Tibial artery (tissue), 4 donors: Measurements from ENCODE around the gene NOX3.
"Not testable (repeated sequence)": the region's sequence is repeated elsewhere in the genome, so short reads cannot be mapped to it uniquely, and the experiment has no call there.

Experiments
- DNase-seq, 2 donors: peaks; one replicate each; pipeline ENCODE4 v3.0.0-alpha.2; 2019
- H3K27ac ChIP-seq, 2 donors: fragments of 200-600 bp; sonication (generic) in 1 of 2; 1 replicate in 1 of 2; 2 replicates in 1 of 2; pipeline ENCODE4 v1.5.1; 2018 to 2019; ENCODE audit warnings: mild to moderate bottlenecking in 1 of 2
- H3K27me3 ChIP-seq, 2 donors: fragments of 200-600 bp; sonication (generic) in 1 of 2; one replicate each; pipeline versions ENCODE4 v1.5.1 to v1.6.0; 2016 to 2019
- H3K36me3 ChIP-seq, 3 donors: fragments of 200-600 bp; sonication (generic) in 2 of 3; one replicate each; pipeline ENCODE4 v1.5.1; 2016 to 2019; ENCODE audit warnings: mild to moderate bottlenecking in 2 of 3
- H3K4me1 ChIP-seq, 4 donors: fragments of 200-600 bp; sonication (generic) in 2 of 4; 1 replicate in 3 of 4; 2 replicates in 1 of 4; pipeline ENCODE4 v1.5.1; 2016 to 2019
- H3K4me3 ChIP-seq, 2 donors: fragments of 200-600 bp; sonication (generic) in 1 of 2; 1 replicate in 1 of 2; 2 replicates in 1 of 2; pipeline ENCODE4 v1.5.1; 2018 to 2019; ENCODE audit warnings: mild to moderate bottlenecking in 2 of 2
- H3K9me3 ChIP-seq, 3 donors: fragments of 200-600 bp; sonication (generic) in 1 of 3; one replicate each; pipeline ENCODE4 v1.5.1; 2016 to 2019
- CTCF ChIP-seq, 2 experiments: fragments of 200-600 bp in 1 of 2; fragments of 450-650 bp in 1 of 2; IDR thresholded peaks; one replicate each; pipeline ENCODE4 v1.5.1; 2017 to 2019; ENCODE audit warnings: antibody characterized with exemption in 2 of 2, mild to moderate bottlenecking in 1 of 2, moderate library complexity in 1 of 2
- intact Hi-C: fragments of 100-400 bp; cut with DNase I; formaldehyde crosslinking; loops from one replicate; pipeline ENCODE4 v1.15.0; 2023; ENCODE audit warnings: low total_unique reads

NOX3 gene

GRCh38 chr6:155454471-155454870 is 1.2 kb downstream of the NOX3 start:
- Histone ChIP-seq H3K27ac (no peak overlapping the region), H3K36me3 (no peaks in the 10 kb centered on the region), H3K27me3 (peaks cover 0 to 4% of the 10 kb centered on the region in 2 donors), H3K9me3 (no peaks in the 10 kb centered on the region), H3K4me3 (no peak overlapping the region), H3K4me1 (no peaks in the 10 kb centered on the region)
- no peak for TF ChIP-seq CTCF (IDR thresholded peaks at IDR 0.05)
- DNase-seq: no peak
- intact Hi-C loops: no loop called here

DNA sequence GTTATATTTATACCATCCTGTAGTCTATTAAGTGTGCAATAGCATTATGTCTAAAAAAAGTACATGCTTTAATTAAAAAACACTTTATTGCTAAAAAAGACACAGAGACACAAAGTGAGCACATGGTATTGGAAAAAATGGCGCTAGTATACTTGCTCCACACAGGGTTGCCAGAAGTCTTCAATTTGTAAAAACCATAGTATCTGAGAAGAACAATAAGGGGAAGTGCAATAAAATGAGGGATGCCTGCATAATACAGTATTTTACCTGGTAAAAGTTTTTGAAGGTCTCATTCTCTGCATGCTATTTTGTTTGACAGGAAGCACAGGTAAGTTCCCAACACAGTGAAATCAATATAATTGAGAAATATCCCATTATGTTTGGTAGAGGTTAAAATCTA is 1.6 kb downstream of the NOX3 start:
- no peaks in the 10 kb centered on the region for H3K36me3 ChIP-seq
- no peak overlapping the region for H3K4me3 ChIP-seq
- H3K9me3 ChIP-seq: no peaks in the 10 kb centered on the region
- no peak for DNase-seq
- intact Hi-C loops: no loop called here
- no peak overlapping the region for H3K27ac ChIP-seq
- H3K4me1 ChIP-seq: no peaks in the 10 kb centered on the region
- no peak for TF ChIP-seq CTCF (IDR thresholded peaks at IDR 0.05)
- H3K27me3 ChIP-seq: peaks cover 0 to 4% of the 10 kb centered on the region in 2 donors

- Histone ChIP-seq H3K27ac (no peak overlapping the region), H3K4me1 (no peaks in the 10 kb centered on the region), H3K36me3 (no peaks in the 10 kb centered on the region), H3K27me3 (peaks cover 0 to 4% of the 10 kb centered on the region in 2 donors), H3K9me3 (no peaks in the 10 kb centered on the region), H3K4me3 (no peak overlapping the region)
- intact Hi-C loops: no loop called here
- DNase-seq: no peak
- TF ChIP-seq CTCF (IDR thresholded peaks at IDR 0.05): no peak
Observed at GRCh38 chr6:155452576-155452975, 3.1 kb downstream of the NOX3 start.

GRCh38 chr6:155451530-155451929 is 4.1 kb downstream of the NOX3 start:
- H3K4me1 ChIP-seq, H3K27me3 ChIP-seq, H3K9me3 ChIP-seq, H3K27ac ChIP-seq, intact Hi-C loops, H3K36me3 ChIP-seq, DNase-seq, H3K4me3 ChIP-seq: not testable (repeated sequence)

DNA sequence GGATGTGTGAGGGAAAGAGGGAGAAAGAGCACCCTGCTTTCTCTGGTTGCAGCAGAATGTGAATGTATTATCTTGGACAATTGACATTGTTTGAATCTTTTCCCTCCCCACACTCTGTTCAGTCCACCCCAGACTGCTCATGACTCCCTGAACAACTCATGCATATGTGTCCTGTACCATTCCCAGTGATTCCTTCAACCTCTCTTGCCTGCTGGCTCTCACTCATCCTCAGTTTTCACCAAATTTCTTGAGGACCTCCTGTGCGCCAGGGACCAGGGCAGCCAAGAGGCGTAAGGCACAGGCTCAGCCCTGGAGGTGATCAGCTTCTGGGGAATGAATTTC is 5.4 kb downstream of the NOX3 start:
- Histone ChIP-seq H3K27ac (no peak overlapping the region), H3K9me3 (no peaks in the 10 kb centered on the region), H3K4me1 (no peaks in the 10 kb centered on the region), H3K27me3 (peaks cover 0 to 4% of the 10 kb centered on the region in 2 donors), H3K4me3 (no peak overlapping the region), H3K36me3 (no peaks in the 10 kb centered on the region)
- no peak for DNase-seq
- no peak for TF ChIP-seq CTCF (IDR thresholded peaks at IDR 0.05)
- intact Hi-C loops: no loop called here

GRCh38 chr6:155449450-155450239 is 6.0 kb downstream of the NOX3 start:
- no peak for DNase-seq
- no peak overlapping the region for H3K4me3 ChIP-seq

More at GRCh38 chr6:155449450-155450239, 6.0 kb downstream of the NOX3 start:
- intact Hi-C loops: no loop called here
- Histone ChIP-seq H3K9me3 (no peaks in the 10 kb centered on the region), H3K36me3 (no peaks in the 10 kb centered on the region), H3K27ac (no peak overlapping the region), H3K27me3 (peaks cover 0 to 4% of the 10 kb centered on the region in 2 donors), H3K4me1 (no peaks in the 10 kb centered on the region)
- no peak for TF ChIP-seq CTCF (IDR thresholded peaks at IDR 0.05)
